Measurements from ENCODE around the gene MAPKBP1.

DNA sequence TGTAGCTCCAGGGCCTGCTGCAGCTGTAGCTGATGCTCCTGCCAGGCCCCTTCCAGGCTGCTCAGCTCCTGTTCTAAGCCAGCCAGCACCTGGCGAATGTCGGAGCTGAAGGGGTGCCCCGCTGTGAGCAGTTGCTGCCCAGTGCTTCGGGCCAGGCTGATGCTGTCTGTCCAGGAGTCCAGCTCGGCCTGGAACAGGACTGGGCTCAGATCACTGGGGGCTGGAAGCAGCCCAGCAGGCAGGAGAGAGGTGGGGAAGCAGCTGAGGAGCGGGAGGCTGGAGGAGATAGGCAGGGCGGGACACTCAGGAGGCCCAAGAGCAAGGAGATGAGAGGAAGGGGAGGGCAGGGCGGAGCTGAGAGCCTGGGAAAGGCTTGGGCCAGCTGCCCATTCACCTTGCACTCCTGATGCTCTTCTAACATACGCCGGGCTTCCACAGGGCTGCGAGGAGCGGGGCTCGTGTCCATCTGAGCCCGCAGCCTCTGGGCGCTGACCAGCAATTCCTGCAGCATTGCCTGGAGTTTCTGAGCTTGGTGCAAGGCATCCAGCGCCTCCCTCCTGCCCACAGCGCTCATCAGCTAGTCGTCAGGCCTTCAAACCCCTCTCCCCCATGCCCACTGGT, 87.6 kb downstream of the MAPKBP1 start:
- no peak for TF ChIP-seq EZH2 (IDR thresholded peaks at IDR 0.05; ENCODE audit: borderline replicate concordance, low read depth, low read length, poor library complexity, severe bottlenecking)
- TF ChIP-seq, protein P1, sequence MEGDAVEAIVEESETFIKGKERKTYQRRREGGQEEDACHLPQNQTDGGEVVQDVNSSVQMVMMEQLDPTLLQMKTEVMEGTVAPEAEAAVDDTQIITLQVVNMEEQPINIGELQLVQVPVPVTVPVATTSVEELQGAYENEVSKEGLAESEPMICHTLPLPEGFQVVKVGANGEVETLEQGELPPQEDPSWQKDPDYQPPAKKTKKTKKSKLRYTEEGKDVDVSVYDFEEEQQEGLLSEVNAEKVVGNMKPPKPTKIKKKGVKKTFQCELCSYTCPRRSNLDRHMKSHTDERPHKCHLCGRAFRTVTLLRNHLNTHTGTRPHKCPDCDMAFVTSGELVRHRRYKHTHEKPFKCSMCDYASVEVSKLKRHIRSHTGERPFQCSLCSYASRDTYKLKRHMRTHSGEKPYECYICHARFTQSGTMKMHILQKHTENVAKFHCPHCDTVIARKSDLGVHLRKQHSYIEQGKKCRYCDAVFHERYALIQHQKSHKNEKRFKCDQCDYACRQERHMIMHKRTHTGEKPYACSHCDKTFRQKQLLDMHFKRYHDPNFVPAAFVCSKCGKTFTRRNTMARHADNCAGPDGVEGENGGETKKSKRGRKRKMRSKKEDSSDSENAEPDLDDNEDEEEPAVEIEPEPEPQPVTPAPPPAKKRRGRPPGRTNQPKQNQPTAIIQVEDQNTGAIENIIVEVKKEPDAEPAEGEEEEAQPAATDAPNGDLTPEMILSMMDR (conservative IDR thresholded peaks at IDR 0.05; ENCODE audit: low read depth, low read length) = no peak

All from A673 (cell line).